Epithelial cell of proximal tubule (primary cell): ENCODE results near the gene HBS1L. TPM values are rescaled to one million over a fixed set of nuclear protein-coding genes. Genes with fewer than 3 reads are reported as not detected.

Experiments used
- DNase-seq: peaks from one replicate; pipeline ENCODE4 v3.0.0-alpha.2; 2011; ENCODE audit warnings: low read depth
- H3K4me3 ChIP-seq: 2 replicates; pipeline ENCODE4 v1.5.1; 2011; ENCODE audit warnings: low read depth, mild to moderate bottlenecking, low read length
- CTCF ChIP-seq: conservative IDR thresholded peaks from 2 replicates; pipeline ENCODE4 v1.5.1; 2012; ENCODE audit warnings: low read depth, mild to moderate bottlenecking, low read length
- total RNA-seq: library from RNA; depleted of rRNA; stranded (reverse); fragments of >200 nt; gene quantifications from 2 replicates; pipeline ENCODE4 v1.2.3, GENCODE V29; 2015

The HBS1L gene
- total RNA-seq, 1 donor from 2014 or later, result 91.7 TPM

- H3K4me3 ChIP-seq, result no peak overlapping the region
- DNase-seq, result no peak
- no peak for TF ChIP-seq CTCF
These were observed 70.8 kb downstream of the HBS1L start for GRCh38 chr6:134983823-134984222.

GRCh38 chr6:134982161-134982560 lies 72.5 kb downstream of the HBS1L start:
- no peak overlapping the region for H3K4me3 ChIP-seq
- TF ChIP-seq CTCF, result no peak
- DNase-seq, result no peak

DNA sequence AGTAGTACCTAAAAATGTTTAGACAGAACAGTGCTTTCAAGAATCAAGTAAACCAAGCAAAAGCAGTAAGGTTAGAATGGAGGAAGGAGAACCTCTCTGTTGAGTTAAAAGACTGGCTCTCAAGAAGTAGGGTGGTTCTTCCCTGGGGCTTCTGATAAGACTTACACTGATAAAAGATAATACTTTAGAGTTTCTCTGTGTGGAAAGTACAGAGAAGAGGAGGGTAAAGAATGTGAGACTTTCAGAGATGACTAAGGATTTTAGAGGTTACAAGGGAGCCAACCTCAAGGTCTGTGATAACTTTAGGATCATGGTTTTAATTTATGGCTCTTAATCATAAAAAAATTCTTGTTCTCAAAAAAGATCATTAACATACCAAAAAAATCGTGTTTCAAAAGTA lies 73.8 kb downstream of the HBS1L start:
- TF ChIP-seq CTCF, result no peak

GRCh38 chr6:134979142-134979541 lies 75.5 kb downstream of the HBS1L start:
- DNase-seq, result no peak
- TF ChIP-seq CTCF, result no peak
- no peak overlapping the region for H3K4me3 ChIP-seq

More for the DNA sequence above, 73.8 kb downstream of the HBS1L start:
- DNase-seq, result no peak
- no peak overlapping the region for H3K4me3 ChIP-seq

DNA sequence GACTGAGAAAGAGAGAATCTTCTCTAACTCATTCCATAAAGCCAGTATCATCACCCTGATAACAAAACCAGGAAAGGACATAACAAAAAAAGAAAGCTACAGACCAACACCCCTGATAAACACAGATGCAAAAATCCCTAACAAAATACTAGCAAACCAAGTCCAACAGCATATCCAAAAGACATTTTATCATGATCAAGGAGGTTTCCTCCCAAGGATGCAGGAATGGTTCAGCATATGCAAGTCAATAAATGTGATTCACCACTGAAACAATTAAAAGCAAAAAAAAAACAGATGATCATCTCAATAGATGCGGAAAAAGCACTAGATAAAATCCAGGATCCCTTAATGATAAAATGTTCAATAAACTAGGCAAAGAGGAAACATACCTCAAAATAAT lies 80.3 kb downstream of the HBS1L start:
- TF ChIP-seq CTCF, result no peak
- DNase-seq, result no peak
- no peak overlapping the region for H3K4me3 ChIP-seq

- no peak overlapping the region for H3K4me3 ChIP-seq
- TF ChIP-seq CTCF, result no peak
- no peak for DNase-seq
These were observed 86.9 kb downstream of the HBS1L start for GRCh38 chr6:134967711-134968110.

GRCh38 chr6:134964451-134965203 lies 90.0 kb downstream of the HBS1L start:
- H3K4me3 ChIP-seq, result no peak overlapping the region
- no peak for DNase-seq
- TF ChIP-seq CTCF, result no peak
